GM21737 (cell line): ENCODE results near the gene BTBD2.

Experiments
- ATAC-seq: cut with Tn5 transposase; IDR thresholded peaks from one replicate; pipeline ENCODE4 v1.9.1; 2021; ENCODE audit warnings: mild to moderate bottlenecking, moderate library complexity; ENCODE audit not compliant: unreplicated experiment

Gene BTBD2

GRCh38 chr19:2015608-2015950, at the start of gene BTBD2:
TSS of gene BTBD2 (minus strand) at chr19:2015714. CDS start at chr19:2015703, 11 bp downstream.
- ATAC-seq = no peak

- no peak for ATAC-seq
Measured at GRCh38 chr19:2064788-2065524, 49.4 kb upstream of the BTBD2 start.

- ATAC-seq = no peak
Measured at GRCh38 chr19:2064395-2064787, 48.9 kb upstream of the BTBD2 start.

- no peak for ATAC-seq
Measured at GRCh38 chr19:2063824-2064223, 48.3 kb upstream of the BTBD2 start.

GRCh38 chr19:2062770-2063169, 47.3 kb upstream of the BTBD2 start:
- no peak for ATAC-seq

GRCh38 chr19:2062389-2062729, 46.8 kb upstream of the BTBD2 start:
- ATAC-seq = no peak

GRCh38 chr19:2061495-2062388, 46.2 kb upstream of the BTBD2 start:
- peak; percentile 63 for ATAC-seq

GRCh38 chr19:2060884-2061494, 45.5 kb upstream of the BTBD2 start:
- ATAC-seq = peak; percentile 16

GRCh38 chr19:2059422-2060201, 44.1 kb upstream of the BTBD2 start:
- ATAC-seq = no peak

- no peak for ATAC-seq
Measured at GRCh38 chr19:2058570-2059421, 43.3 kb upstream of the BTBD2 start.

- no peak for ATAC-seq
Measured at GRCh38 chr19:2057484-2058469, 42.3 kb upstream of the BTBD2 start.

- no peak for ATAC-seq
Measured at GRCh38 chr19:2056837-2057192, 41.3 kb upstream of the BTBD2 start.

- no peak for ATAC-seq
Measured at GRCh38 chr19:2055931-2056836, 40.7 kb upstream of the BTBD2 start.

- ATAC-seq = no peak
Measured at GRCh38 chr19:2054763-2055162, 39.2 kb upstream of the BTBD2 start.

- ATAC-seq = no peak
Measured at GRCh38 chr19:2053601-2054389, 38.3 kb upstream of the BTBD2 start.

GRCh38 chr19:2051773-2052704, 36.5 kb upstream of the BTBD2 start:
- peak; percentile 0 for ATAC-seq
